H1 (cell line): ENCODE data around the gene NPC1L1. TPM values are rescaled to one million over a fixed set of nuclear protein-coding genes. Genes with fewer than 3 reads are reported as not detected.

Experiments used
- CTCF ChIA-PET: fragments of 300-600 bp; sonication (Branson Sonifier 250); formaldehyde crosslinking; loops from one replicate; lab custom pipeline; 2021; ENCODE audit not compliant: partially characterized antibody; lab: Charles Lee
- POLR2A ChIA-PET: fragments of 300-600 bp; sonication (Branson Sonifier 250); formaldehyde crosslinking; loops from one replicate; lab custom pipeline; 2021; ENCODE audit warnings: inconsistent platforms; ENCODE audit not compliant: partially characterized antibody; lab: Charles Lee
- DNase-seq, 2 experiments: peaks; one replicate each; pipeline versions ENCODE4 v3.0.0 to v3.0.0-alpha.2; 2010 to 2022; ENCODE audit warnings: low spot score in 2 of 2, low read depth in 1 of 2, mixed read lengths in 1 of 2
- FAIRE-seq: peaks from 2 replicates; lab custom pipeline; 2011; peaks lifted over from hg19 to GRCh38; lab: Jason Lieb, UNC
- H2AFZ ChIP-seq: 2 replicates; pipeline ENCODE4 v1.8.1; 2012; ENCODE audit warnings: low read length, inconsistent platforms
- H2AK5ac ChIP-seq: 2 replicates; pipeline ENCODE4 v1.6.1; 2013; ENCODE audit warnings: low read depth, low read length
- H2BK120ac ChIP-seq: replicated peaks from 2 replicates; pipeline ENCODE3; 2013; ENCODE audit warnings: low read depth, low read length, inconsistent platforms
- H2BK12ac ChIP-seq: 2 replicates; pipeline ENCODE4 v1.6.1; 2013; ENCODE audit warnings: low read depth, low read length
- H2BK15ac ChIP-seq: 2 replicates; pipeline ENCODE4 v1.6.1; 2013; ENCODE audit warnings: low read length
- H2BK20ac ChIP-seq: 2 replicates; pipeline ENCODE4 v1.6.1; 2013; ENCODE audit warnings: low read length
- H2BK5ac ChIP-seq: 2 replicates; pipeline ENCODE4 v1.6.1; 2013; ENCODE audit warnings: low read depth, low read length
- H3K14ac ChIP-seq: 2 replicates; pipeline ENCODE4 v1.6.1; 2013; ENCODE audit warnings: inconsistent platforms; ENCODE audit not compliant: insufficient read length
- H3K18ac ChIP-seq: 2 replicates; pipeline ENCODE4 v1.6.1; 2013; ENCODE audit warnings: low read length; ENCODE audit errors: extremely low read depth
- H3K23ac ChIP-seq: 2 replicates; pipeline ENCODE4 v1.6.1; 2013; ENCODE audit warnings: inconsistent platforms; ENCODE audit not compliant: insufficient read length
- H3K23me2 ChIP-seq: 2 replicates; pipeline ENCODE4 v1.6.1; 2013; ENCODE audit warnings: low read depth, low read length
- H3K27ac ChIP-seq: 2 replicates; pipeline ENCODE4 v1.6.1; 2011; ENCODE audit warnings: low read depth, low read length, inconsistent platforms
- H3K27me3 ChIP-seq, 4 experiments: replicated peaks in 1 of 4; 1 replicate in 1 of 4; 2 replicates in 3 of 4; pipeline versions ENCODE4 v1.6.1 to v1.8.1; 2011 to 2013; ENCODE audit warnings: low read length in 3 of 4, mild to moderate bottlenecking in 3 of 4, inconsistent platforms in 2 of 4, mixed read lengths in 2 of 4, moderate library complexity in 1 of 4; ENCODE audit not compliant: control insufficient read depth in 3 of 4, insufficient read depth in 3 of 4; ENCODE audit errors: extremely low read depth in 1 of 4
- H3K36me3 ChIP-seq, 4 experiments: 2 replicates each; pipeline versions ENCODE4 v1.6.1 to v1.8.1; 2011 to 2013; ENCODE audit warnings: mild to moderate bottlenecking in 4 of 4, low read length in 3 of 4, moderate library complexity in 2 of 4, control low read depth in 1 of 4, inconsistent platforms in 1 of 4; ENCODE audit not compliant: insufficient read depth in 4 of 4, control insufficient read depth in 2 of 4
- H3K4ac ChIP-seq: replicated peaks from 2 replicates; pipeline ENCODE3; 2013; ENCODE audit warnings: low read length, low read depth, mixed read lengths, inconsistent platforms; ENCODE audit not compliant: insufficient read length
- H3K4me1 ChIP-seq, 4 experiments: replicated peaks in 1 of 4; 1 replicate in 1 of 4; 2 replicates in 3 of 4; pipeline versions ENCODE4 v1.6.1 to v1.8.1; 2011 to 2013; ENCODE audit warnings: low read length in 3 of 4, inconsistent platforms in 2 of 4, mixed read lengths in 1 of 4; ENCODE audit not compliant: insufficient read depth in 4 of 4, control insufficient read depth in 3 of 4
- H3K4me2 ChIP-seq, 2 experiments: 2 replicates each; pipeline versions ENCODE4 v1.6.1 to v1.8.1; 2011 to 2013; ENCODE audit warnings: low read depth in 2 of 2, low read length in 2 of 2, control low read depth in 1 of 2, inconsistent platforms in 1 of 2, mild to moderate bottlenecking in 1 of 2; ENCODE audit not compliant: insufficient read depth in 1 of 2
- H3K4me3 ChIP-seq, 4 experiments: fragments of 200-600, 300-600 bp in 1 of 4; sonication (generic), shearing (Covaris generic), sonication (Bioruptor Twin) in 1 of 4; 2 replicates each; pipeline versions ENCODE4 v1.5.1 to v1.8.1; 2011 to 2016; ENCODE audit warnings: low read length in 4 of 4, low read depth in 3 of 4, control low read depth in 2 of 4, inconsistent platforms in 2 of 4, mild to moderate bottlenecking in 2 of 4, mixed read lengths in 1 of 4, moderate library complexity in 1 of 4; ENCODE audit not compliant: insufficient read depth in 2 of 4; ENCODE audit errors: extremely low read depth in 1 of 4
- H3K56ac ChIP-seq: replicated peaks from 2 replicates; pipeline ENCODE3; 2013; ENCODE audit warnings: low read depth, mild to moderate bottlenecking, mixed read lengths, low read length, inconsistent platforms; ENCODE audit not compliant: insufficient read length
- H3K79me1 ChIP-seq: 2 replicates; pipeline ENCODE4 v1.6.1; 2013; ENCODE audit warnings: low read depth, low read length, control low read depth
- H3K79me2 ChIP-seq, 2 experiments: 2 replicates each; pipeline versions ENCODE4 v1.6.1 to v1.8.1; 2012 to 2013; ENCODE audit warnings: low read length in 2 of 2, mild to moderate bottlenecking in 2 of 2, inconsistent platforms in 1 of 2; ENCODE audit not compliant: insufficient read depth in 2 of 2, control insufficient read depth in 1 of 2
- H3K9ac ChIP-seq, 4 experiments: replicated peaks in 1 of 4; 1 replicate in 1 of 4; 2 replicates in 3 of 4; pipeline versions ENCODE4 v1.6.1 to v1.8.1; 2011 to 2013; ENCODE audit warnings: low read depth in 3 of 4, low read length in 3 of 4, control low read depth in 2 of 4, mild to moderate bottlenecking in 2 of 4, moderate library complexity in 2 of 4, inconsistent platforms in 1 of 4; ENCODE audit errors: extremely low read depth in 1 of 4
- H3K9me3 ChIP-seq, 2 experiments: 2 replicates each; pipeline versions ENCODE4 v1.6.1 to v1.8.1; 2012 to 2013; ENCODE audit warnings: mild to moderate bottlenecking in 2 of 2, moderate library complexity in 2 of 2, control low read depth in 1 of 2, inconsistent platforms in 1 of 2, low read depth in 1 of 2, low read length in 1 of 2, mixed read lengths in 1 of 2; ENCODE audit not compliant: insufficient read depth in 2 of 2
- H4K20me1 ChIP-seq, 2 experiments: replicated peaks in 1 of 2; 2 replicates each; pipeline versions ENCODE3 to v1.8.1; 2011 to 2013; ENCODE audit warnings: inconsistent platforms in 2 of 2, low read length in 2 of 2, mild to moderate bottlenecking in 1 of 2; ENCODE audit not compliant: insufficient read depth in 2 of 2, control insufficient read depth in 1 of 2
- H4K5ac ChIP-seq: 2 replicates; pipeline ENCODE4 v1.6.1; 2013; ENCODE audit warnings: low read length, low read depth, mixed read lengths, inconsistent platforms; ENCODE audit not compliant: insufficient read length
- H4K8ac ChIP-seq: 2 replicates; pipeline ENCODE4 v1.8.0; 2013; ENCODE audit warnings: mild to moderate bottlenecking, moderate library complexity, low read length, inconsistent platforms; ENCODE audit not compliant: insufficient read depth; ENCODE audit errors: extremely low read depth
- H4K91ac ChIP-seq: replicated peaks from 2 replicates; pipeline ENCODE3; 2013; ENCODE audit warnings: low read length, mixed read lengths, inconsistent platforms; ENCODE audit not compliant: insufficient read length
- BACH1 ChIP-seq: IDR thresholded peaks from 2 replicates; pipeline ENCODE4 v1.6.1; 2012; ENCODE audit warnings: low read length, improper control_type of control experiment
- BRCA1 ChIP-seq: IDR thresholded peaks from 2 replicates; pipeline ENCODE4 v1.6.1; 2012; ENCODE audit warnings: low read depth, low read length, improper control_type of control experiment
- CTBP2 ChIP-seq: IDR thresholded peaks from 2 replicates; pipeline ENCODE4 v1.7.0; 2011; ENCODE audit warnings: borderline replicate concordance, mild to moderate bottlenecking, moderate library complexity, mixed read lengths, low read length; ENCODE audit not compliant: insufficient read depth, insufficient read length
- GABPA ChIP-seq: IDR thresholded peaks from 2 replicates; pipeline ENCODE4 v1.6.1; 2011; ENCODE audit warnings: mild to moderate bottlenecking, low read length, moderate library complexity, borderline replicate concordance; ENCODE audit not compliant: insufficient read depth
- WGBS, 2 experiments: shearing (Covaris generic) in 1 of 2; methylation state at CpG; one replicate each; pipeline versions ENCODE4 v1.1.6 to v1.1.7; 2013 to 2015; ENCODE audit warnings: low lambda C conversion rate in 2 of 2, mixed read lengths in 2 of 2, inconsistent platforms in 1 of 2, low coverage in 1 of 2, missing lambda C conversion rate in 1 of 2; ENCODE audit not compliant: insufficient replicate concordance in 2 of 2, insufficient coverage in 1 of 2, insufficient read length in 1 of 2; ENCODE audit errors: extremely low coverage in 1 of 2, missing lambda C conversion rate in 1 of 2; 5-methylcytosine and 5-hydroxymethylcytosine counted together
- polyA plus RNA-seq, 7 experiments: library from polyadenylated mRNA; depleted of rRNA in 3 of 7; stranded (reverse) in 5 of 7; unstranded in 2 of 7; fragments of >200 nt in 5 of 7; fragments of 200-250 nt in 2 of 7; gene quantifications; 1 replicate in 5 of 7; 2 replicates in 1 of 7; 4 replicates in 1 of 7; pipeline versions ENCODE4 v1.2.1 to v1.2.3, GENCODE V29; 2011 to 2013; ENCODE audit warnings: missing spikeins in 2 of 7, mixed read lengths in 2 of 7
- total RNA-seq: library from RNA; stranded (reverse); fragmentation: NEBNext Ultra II Directional; extraction: Animal tissue kit (Norgen Biotek cat#: 25700); gene quantifications from 2 replicates; pipeline ENCODE4 v1.2.1, GENCODE V29; 2021

The NPC1L1 gene
- total and polyA plus RNA-seq, 2 of the 8 experiments (the other 6 are each of a cell fraction or from before 2014, with no cell fraction given): 0.06 to 0.21 TPM

GRCh38 chr7:44539669-44540506 is 1.2 kb downstream of the NPC1L1 start:
- Histone ChIP-seq H4K20me1 (no peaks in the 10 kb centered on the region), H2BK5ac (no peak overlapping the region), H3K9me3 (no peaks in the 10 kb centered on the region), H3K56ac (no peak overlapping the region), H2BK12ac (no peak overlapping the region; the same call in 1 of the 2 replicates), H3K79me1 (no peaks in the 10 kb centered on the region), H2AK5ac (no peak overlapping the region), H2AFZ (no peak overlapping the region), H2BK15ac (no peak overlapping the region), H3K23ac (no peak overlapping the region), H3K4me3 (no peak overlapping the region), H3K9ac (no peak overlapping the region), H4K5ac (no peak overlapping the region), H2BK20ac (no peak overlapping the region), H3K4ac (no peak overlapping the region), H4K91ac (no peak overlapping the region), H3K4me2 (no peak overlapping the region)
- FAIRE-seq: no peak
- TF ChIP-seq GABPA (no peak), BACH1 (no peak), CTBP2 (no peak), BRCA1 (no peak)
- TF ChIP-seq, all 59 proteins: peak for 0
- Histone ChIP-seq H3K27ac (no peak overlapping the region), H3K79me2 (no peaks in the 10 kb centered on the region), H3K18ac (no peak overlapping the region; the same call in 1 of the 2 replicates), H4K8ac (no peak overlapping the region), H3K27me3 (no peaks in the 10 kb centered on the region), H3K23me2 (no peaks in the 10 kb centered on the region), H3K14ac (no peak overlapping the region), H3K4me1 (no peaks in the 10 kb centered on the region), H3K36me3 (no peaks in the 10 kb centered on the region), H2BK120ac (no peak overlapping the region)
- 90% methylated on average over 27 of the region's 27 CpGs; no CpG with 5 or more reads in 1 of the 2 experiments for WGBS, 2 experiments
- CTCF ChIA-PET: interaction anchor here (0.7 to 10.0 kb wide), 2 partner anchors 24 to 132 kb away, joined by 3 to 98 read pairs; no protein-coding TSS in a partner anchor
- DNase-seq: no peak
- POLR2A ChIA-PET: interaction anchor here (0.9 kb wide), 1 partner anchor 26 kb away, joined by 3 read pairs; no protein-coding TSS in a partner anchor
